HepG2 (cell line): ENCODE measurements around the gene KRTAP10-5. TPM values are rescaled to one million over a fixed set of nuclear protein-coding genes. Genes with fewer than 3 reads are reported as not detected.

Experiments
- ATAC-seq: fragments of 200-7000 bp; cut with Tn5 transposase; 3 replicates; pipeline ENCODE4 v1.9.1; 2020; ENCODE audit warnings: mild to moderate bottlenecking, moderate library complexity
- BruUV-seq: library from RNA; stranded (reverse); fragments of 400-500 nt; replicated peaks from 2 replicates; lab custom pipeline; 2021; lab: Mats Ljungman, UMichigan
- CTCF ChIA-PET: fragments of 300-600 bp; formaldehyde crosslinking; extraction: SDS; loops from one replicate; lab custom pipeline; 2021; ENCODE audit warnings: low total read pairs, inconsistent platforms, low intra/inter-chr PET ratio; lab: Yijun Ruan, JAX
- POLR2A ChIA-PET: fragments of 350-600 bp; sonication (Branson Sonifier 250); formaldehyde crosslinking; loops from one replicate; lab custom pipeline; 2020; ENCODE audit warnings: antibody characterized with exemption, inconsistent platforms; lab: Yijun Ruan, JAX
- DNase-seq: peaks from one replicate; pipeline ENCODE4 v3.0.0-alpha.2; 2015; ENCODE audit warnings: low spot score
- FAIRE-seq: peaks from 3 replicates; lab custom pipeline; 2011; peaks lifted over from hg19 to GRCh38; lab: Jason Lieb, UNC
- H2AFZ ChIP-seq: one replicate; pipeline ENCODE4 v1.6.1; 2011; ENCODE audit warnings: low read length, inconsistent platforms
- H3K27ac ChIP-seq: fragments of 300-600 bp; 3 replicates; pipeline ENCODE4 v1.8.0; 2011; ENCODE audit warnings: mixed run types, mild to moderate bottlenecking, mixed read lengths, low read length, inconsistent platforms; ENCODE audit not compliant: insufficient read depth; ENCODE audit errors: extremely low read length
- H3K27me3 ChIP-seq, 2 experiments: fragments of 200-600 bp in 1 of 2; 2 replicates in 1 of 2; 3 replicates in 1 of 2; pipeline versions ENCODE4 v1.6.0 to v1.8.0; 2011; ENCODE audit warnings: low read length in 2 of 2, mild to moderate bottlenecking in 2 of 2, moderate library complexity in 2 of 2, inconsistent platforms in 1 of 2; ENCODE audit not compliant: insufficient read depth in 2 of 2, control insufficient read depth in 1 of 2
- H3K36me3 ChIP-seq, 2 experiments: fragments of 200-600 bp in 1 of 2; replicated peaks in 1 of 2; 2 replicates in 1 of 2; 3 replicates in 1 of 2; pipeline versions ENCODE4 v1.5.1 to v1.8.0; 2011; ENCODE audit warnings: low read length in 2 of 2, inconsistent platforms in 1 of 2; ENCODE audit not compliant: insufficient read depth in 2 of 2, control insufficient read depth in 1 of 2
- H3K4me1 ChIP-seq: 2 replicates; pipeline ENCODE4 v1.5.1; 2012; ENCODE audit warnings: low read length, inconsistent platforms; ENCODE audit not compliant: insufficient read depth
- H3K4me2 ChIP-seq: 2 replicates; pipeline ENCODE4 v1.6.0; 2011; ENCODE audit warnings: low read depth, low read length, inconsistent platforms
- H3K4me3 ChIP-seq, 3 experiments: fragments of 200-600 bp in 1 of 3; sonication (generic), shearing (Covaris generic) in 1 of 3; replicated peaks in 1 of 3; 2 replicates each; pipeline ENCODE4 v1.5.1; 2011 to 2016; ENCODE audit warnings: low read length in 3 of 3, inconsistent platforms in 2 of 3, low read depth in 2 of 3, mild to moderate bottlenecking in 2 of 3, control low read depth in 1 of 3, mixed read lengths in 1 of 3; ENCODE audit not compliant: insufficient read depth in 1 of 3
- H3K79me2 ChIP-seq: one replicate; pipeline ENCODE4 v1.6.1; 2011; ENCODE audit warnings: low read length, inconsistent platforms; ENCODE audit not compliant: insufficient read depth
- H3K9ac ChIP-seq: 2 replicates; pipeline ENCODE4 v1.6.0; 2011; ENCODE audit warnings: mild to moderate bottlenecking, low read depth, low read length, inconsistent platforms; ENCODE audit not compliant: insufficient read depth
- H3K9me3 ChIP-seq: 2 replicates; pipeline ENCODE4 v1.5.1; 2012; ENCODE audit warnings: mild to moderate bottlenecking, low read length
- H4K20me1 ChIP-seq: 2 replicates; pipeline ENCODE4 v1.6.0; 2011; ENCODE audit warnings: inconsistent platforms, mild to moderate bottlenecking, low read length, moderate library complexity; ENCODE audit not compliant: insufficient read depth
- ELF1 ChIP-seq: sonication (generic); formaldehyde crosslinking; IDR thresholded peaks from 2 replicates; pipeline ENCODE4 v1.4.0; 2020; ENCODE audit warnings: missing genetic modification reagents
- FLYWCH1 ChIP-seq: sonication (generic); formaldehyde crosslinking; IDR thresholded peaks from 2 replicates; pipeline ENCODE4 v1.8.1; 2023; ENCODE audit warnings: mild to moderate bottlenecking, missing genetic modification reagents
- GATA4 ChIP-seq: sonication (generic); IDR thresholded peaks from 2 replicates; pipeline ENCODE4 v1.6.1; 2016; ENCODE audit warnings: antibody characterized with exemption, low read depth, borderline replicate concordance
- IRX3 ChIP-seq: sonication (generic); formaldehyde crosslinking; IDR thresholded peaks from 2 replicates; pipeline ENCODE4 v1.8.1; 2023; ENCODE audit warnings: mild to moderate bottlenecking, low read depth, missing genetic modification reagents, borderline replicate concordance
- NFYB ChIP-seq: sonication (generic); formaldehyde crosslinking; IDR thresholded peaks from 2 replicates; pipeline ENCODE4 v1.4.0; 2020; ENCODE audit warnings: missing genetic modification reagents
- PAX8 ChIP-seq: sonication (generic); formaldehyde crosslinking; IDR thresholded peaks from 2 replicates; pipeline ENCODE4 v1.8.0; 2022; ENCODE audit warnings: mild to moderate bottlenecking, missing genetic modification reagents, borderline replicate concordance
- RCOR2 ChIP-seq: IDR thresholded peaks from 2 replicates; pipeline ENCODE4 v1.6.1; 2016; ENCODE audit warnings: missing biosample characterization, missing genetic modification reagents
- U2AF1 ChIP-seq: fragments of 200-400 bp; formaldehyde crosslinking; optimal IDR thresholded peaks from 2 replicates; pipeline ENCODE3; 2017; ENCODE audit warnings: mild to moderate bottlenecking, low read depth, low read length
- ZFY ChIP-seq: sonication (generic); formaldehyde crosslinking; IDR thresholded peaks from 2 replicates; pipeline ENCODE4 v1.4.0; 2020; ENCODE audit warnings: missing genetic modification reagents
- ZNF138 ChIP-seq: sonication (generic); formaldehyde crosslinking; IDR thresholded peaks from 2 replicates; pipeline ENCODE4 v1.5.0; 2020; ENCODE audit warnings: mild to moderate bottlenecking, low read depth, missing genetic modification reagents
- ZNF17 ChIP-seq: sonication (generic); formaldehyde crosslinking; IDR thresholded peaks from 2 replicates; pipeline ENCODE4 v1.5.0; 2020; ENCODE audit warnings: mild to moderate bottlenecking, missing genetic modification reagents
- ZNF343 ChIP-seq: sonication (generic); formaldehyde crosslinking; IDR thresholded peaks from 2 replicates; pipeline ENCODE4 v1.4.0; 2020; ENCODE audit warnings: mild to moderate bottlenecking, missing genetic modification reagents
- ZNF432 ChIP-seq: sonication (generic); formaldehyde crosslinking; IDR thresholded peaks from 2 replicates; pipeline ENCODE4 v1.5.0; 2020; ENCODE audit warnings: missing genetic modification reagents, mild to moderate bottlenecking, borderline replicate concordance
- ZNF44 ChIP-seq: sonication (generic); formaldehyde crosslinking; IDR thresholded peaks from 2 replicates; pipeline ENCODE4 v1.5.1; 2020; ENCODE audit warnings: mild to moderate bottlenecking, missing genetic modification reagents
- ZNF549 ChIP-seq: sonication (generic); formaldehyde crosslinking; IDR thresholded peaks from 2 replicates; pipeline ENCODE4 v1.5.0; 2020; ENCODE audit warnings: missing genetic modification reagents
- ZNF761 ChIP-seq: sonication (generic); formaldehyde crosslinking; conservative IDR thresholded peaks from 2 replicates; pipeline ENCODE4 v1.4.0; 2020; ENCODE audit warnings: mild to moderate bottlenecking, missing genetic modification reagents
- ZNF878 ChIP-seq: sonication (generic); formaldehyde crosslinking; IDR thresholded peaks from 2 replicates; pipeline ENCODE4 v1.8.1; 2023; ENCODE audit warnings: mild to moderate bottlenecking, missing genetic modification reagents, moderate library complexity
- ZNF883 ChIP-seq: sonication (generic); formaldehyde crosslinking; IDR thresholded peaks from 2 replicates; pipeline ENCODE4 v1.5.1; 2020; ENCODE audit warnings: mild to moderate bottlenecking, missing genetic modification reagents; ENCODE audit errors: not compliant biosample characterization
- WGBS: methylation state at CpG from one replicate; pipeline ENCODE4 v1.1.6; 2017; ENCODE audit warnings: low lambda C conversion rate; 5-methylcytosine and 5-hydroxymethylcytosine counted together
- in situ Hi-C: cut with HindIII; loops from 2 replicates; pipeline ENCODE4 v1.10.0; 2017; ENCODE audit warnings: low pct_unique_long_range_greater_than_20kb; ENCODE audit not compliant: extremely low pct_ligation_motif_present
- intact Hi-C: fragments of 100-400 bp; cut with micrococcal nuclease; formaldehyde crosslinking; loops from one replicate; pipeline ENCODE4 v1.10.0; 2022; ENCODE audit not compliant: unreplicated experiment
- polyA plus RNA-seq, 8 experiments: library from polyadenylated mRNA; depleted of rRNA in 3 of 8; stranded (reverse) in 7 of 8; unstranded in 1 of 8; fragments of >200 nt; fragmentation: Illumina TruSeq in 4 of 8; extraction: Trizol in 4 of 8; gene quantifications; 2 replicates each; pipeline versions ENCODE4 v1.2.1 to v1.2.3, GENCODE V29; 2011 to 2016; ENCODE audit warnings: low read depth in 4 of 8, missing spikeins in 1 of 8, mixed read lengths in 1 of 8; ENCODE audit not compliant: insufficient read depth in 1 of 8
- total RNA-seq, 5 experiments: library from RNA; depleted of rRNA; stranded (reverse); fragments of >200 nt; fragmentation: Illumina TruSeq; extraction: Trizol; gene quantifications; 2 replicates each; pipeline ENCODE4 v1.2.3, GENCODE V29; 2016; ENCODE audit warnings: low read depth in 1 of 5
- TF ChIP-seq, protein P1 (sequence below): sonication (generic); formaldehyde crosslinking; IDR thresholded peaks from 2 replicates; pipeline ENCODE4 v1.4.0; 2020; ENCODE audit warnings: missing genetic modification reagents
- TF ChIP-seq, protein P2 (sequence below): sonication (generic); formaldehyde crosslinking; IDR thresholded peaks from 2 replicates; pipeline ENCODE4 v1.5.1; 2020; ENCODE audit warnings: missing genetic modification reagents, mild to moderate bottlenecking, borderline replicate concordance

The KRTAP10-5 gene
- total and polyA plus RNA-seq, 2 of the 13 experiments (the other 11 are each of a cell fraction or from before 2014, with no cell fraction given) = not detected

DNA sequence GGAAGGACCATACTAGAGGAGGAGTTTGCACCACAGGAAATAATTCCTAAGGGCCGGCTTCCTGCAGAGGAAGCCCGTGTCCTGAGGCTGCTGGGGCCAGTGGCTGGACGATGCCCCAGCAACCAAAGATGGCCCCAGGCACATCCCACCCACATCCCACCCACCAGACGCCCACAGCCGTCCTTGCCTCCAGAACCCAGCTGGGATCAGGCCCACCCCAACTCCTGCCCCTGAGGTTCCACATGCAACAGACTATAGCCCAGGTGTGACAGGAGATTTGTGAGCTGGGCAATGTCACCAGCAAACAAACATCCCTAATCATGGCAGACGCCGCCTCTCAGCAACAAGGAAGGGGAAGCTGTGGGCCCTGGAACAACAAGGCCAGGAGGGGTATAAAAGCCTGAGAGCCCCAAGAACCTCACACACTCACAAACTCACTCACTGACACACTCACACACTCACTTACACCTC, 46.3 kb upstream of the KRTAP10-5 start, which contains the start of gene KRTAP10-9:
KRTAP10-9 (plus strand) TSS at position 421 of the 471 bp plus-strand sequence. CDS start 79 bp downstream, outside the sequence.
- no TSS peak for BruUV-seq
- TF ChIP-seq NFYB (CRISPR knock-in tag) (no peak), RCOR2 (CRISPR knock-in tag) (no peak), U2AF1 (no peak), ZNF432 (CRISPR knock-in tag) (no peak), ELF1 (CRISPR knock-in tag) (no peak), FLYWCH1 (CRISPR knock-in tag) (no peak), ZNF549 (no peak), IRX3 (CRISPR knock-in tag) (no peak), PAX8 (no peak), ZNF343 (CRISPR knock-in tag) (no peak), ZNF883 (no peak), ZNF138 (no peak), ZFY (no peak), ZNF878 (no peak), ZNF761 (CRISPR knock-in tag) (no peak), GATA4 (no peak), ZNF17 (CRISPR knock-in tag) (no peak), ZNF44 (CRISPR knock-in tag) (no peak)
- TF ChIP-seq, protein P1, sequence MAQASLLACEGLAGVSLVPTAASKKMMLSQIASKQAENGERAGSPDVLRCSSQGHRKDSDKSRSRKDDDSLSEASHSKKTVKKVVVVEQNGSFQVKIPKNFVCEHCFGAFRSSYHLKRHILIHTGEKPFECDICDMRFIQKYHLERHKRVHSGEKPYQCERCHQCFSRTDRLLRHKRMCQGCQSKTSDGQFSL (CRISPR knock-in tag) = no peak
- TF ChIP-seq, protein P2, sequence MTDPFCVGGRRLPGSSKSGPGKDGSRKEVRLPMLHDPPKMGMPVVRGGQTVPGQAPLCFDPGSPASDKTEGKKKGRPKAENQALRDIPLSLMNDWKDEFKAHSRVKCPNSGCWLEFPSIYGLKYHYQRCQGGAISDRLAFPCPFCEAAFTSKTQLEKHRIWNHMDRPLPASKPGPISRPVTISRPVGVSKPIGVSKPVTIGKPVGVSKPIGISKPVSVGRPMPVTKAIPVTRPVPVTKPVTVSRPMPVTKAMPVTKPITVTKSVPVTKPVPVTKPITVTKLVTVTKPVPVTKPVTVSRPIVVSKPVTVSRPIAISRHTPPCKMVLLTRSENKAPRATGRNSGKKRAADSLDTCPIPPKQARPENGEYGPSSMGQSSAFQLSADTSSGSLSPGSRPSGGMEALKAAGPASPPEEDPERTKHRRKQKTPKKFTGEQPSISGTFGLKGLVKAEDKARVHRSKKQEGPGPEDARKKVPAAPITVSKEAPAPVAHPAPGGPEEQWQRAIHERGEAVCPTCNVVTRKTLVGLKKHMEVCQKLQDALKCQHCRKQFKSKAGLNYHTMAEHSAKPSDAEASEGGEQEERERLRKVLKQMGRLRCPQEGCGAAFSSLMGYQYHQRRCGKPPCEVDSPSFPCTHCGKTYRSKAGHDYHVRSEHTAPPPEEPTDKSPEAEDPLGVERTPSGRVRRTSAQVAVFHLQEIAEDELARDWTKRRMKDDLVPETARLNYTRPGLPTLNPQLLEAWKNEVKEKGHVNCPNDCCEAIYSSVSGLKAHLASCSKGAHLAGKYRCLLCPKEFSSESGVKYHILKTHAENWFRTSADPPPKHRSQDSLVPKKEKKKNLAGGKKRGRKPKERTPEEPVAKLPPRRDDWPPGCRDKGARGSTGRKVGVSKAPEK (CRISPR knock-in tag) = no peak
- peaks cover 24% of the 10 kb centered on the region for H3K9me3 ChIP-seq
- WGBS = 50% methylated on average over 2 of the region's 7 CpGs
- H3K27me3 ChIP-seq = 0 out of 5 replicates have a peak, but pooled peaks cover 0 to 6% of the 10 kb centered on the region in 2 experiments
- intact Hi-C loops = no loop called here
- H3K27ac ChIP-seq = no peak within 1 kb of the TSS
- H3K4me1 ChIP-seq = no peaks in the 10 kb centered on the region
- no peaks in the 10 kb centered on the region for H4K20me1 ChIP-seq
- ATAC-seq (no peak), DNase-seq (no peak), FAIRE-seq (no peak)
- no peak within 1 kb of the TSS for H2AFZ ChIP-seq
- in situ Hi-C loops = no loop called here
- no peak within 1 kb of the TSS for H3K4me3 ChIP-seq
- H3K79me2 ChIP-seq = no peaks in the 10 kb centered on the region
- H3K36me3 ChIP-seq = no peaks in the 10 kb centered on the region
- H3K9ac ChIP-seq = no peak within 1 kb of the TSS
- POLR2A ChIA-PET = no interaction called here
- CTCF ChIA-PET = no interaction called here
- no peak within 1 kb of the TSS for H3K4me2 ChIP-seq
